Left lung (tissue), 10 donors: ENCODE data around the gene BLZF1. TPM values are rescaled to one million over a fixed set of nuclear protein-coding genes. Genes with fewer than 3 reads are reported as not detected.
"Not testable (repeated sequence)": the region's sequence is repeated elsewhere in the genome, so short reads cannot be mapped to it uniquely, and the experiment has no call there.

Experiments
- ATAC-seq: fragments of 200-7000 bp; cut with Tn5 transposase; one replicate; pipeline ENCODE4 v1.9.1; 2020; ENCODE audit warnings: moderate library complexity
- DNase-seq, 4 donors: peaks; one replicate each; pipeline ENCODE4 v3.0.0-alpha.2; 2013 to 2020
- H3K27ac ChIP-seq, 2 donors: fragments of 200-600 bp; sonication (generic) in 1 of 2; one replicate each; pipeline versions ENCODE4 v1.5.0 to v1.8.0; 2020 to 2021
- H3K27me3 ChIP-seq, 2 donors: fragments of 200-600 bp; sonication (generic) in 1 of 2; one replicate each; pipeline versions ENCODE4 v1.5.0 to v1.8.0; 2020 to 2021
- H3K36me3 ChIP-seq, 2 donors: fragments of 200-600 bp; sonication (generic) in 1 of 2; one replicate each; pipeline versions ENCODE4 v1.5.0 to v1.8.0; 2020 to 2021
- H3K4me1 ChIP-seq, 2 donors: fragments of 200-600 bp; one replicate each; pipeline ENCODE4 v1.8.0; 2021
- H3K4me3 ChIP-seq, 2 donors: fragments of 200-600 bp; sonication (generic) in 1 of 2; one replicate each; pipeline versions ENCODE4 v1.5.0 to v1.8.0; 2020 to 2021; ENCODE audit warnings: mild to moderate bottlenecking in 1 of 2
- H3K9me3 ChIP-seq, 2 donors: fragments of 200-600 bp; sonication (generic) in 1 of 2; one replicate each; pipeline versions ENCODE4 v1.5.0 to v1.8.0; 2020 to 2021
- intact Hi-C, 2 donors: fragments of 100-400 bp; cut with DNase I; formaldehyde crosslinking; loops; one replicate each; pipeline versions ENCODE4 v1.11.2 to v1.14.2; 2022
- polyA plus RNA-seq, 6 donors: library from polyadenylated mRNA; unstranded; fragments of 120-200 nt; gene quantifications; one replicate each; pipeline ENCODE4 v1.2.1, GENCODE V29; 2013; ENCODE audit not compliant: insufficient read length in 6 of 6
- total RNA-seq, 2 donors: library from RNA; stranded (reverse); fragmentation: NEBNext Ultra II Directional; extraction: Animal tissue kit (Norgen Biotek cat#: 25700); gene quantifications; one replicate each; pipeline ENCODE4 v1.2.1, GENCODE V29; 2021
- TF ChIP-seq, protein P1 (sequence below), 2 donors: fragments of 200-600 bp; sonication (generic) in 1 of 2; IDR thresholded peaks; one replicate each; pipeline versions ENCODE4 v1.5.0 to v1.8.0; 2021; ENCODE audit warnings: antibody characterized with exemption in 2 of 2
- donor health status: DM: no; HTN: yes; CAD: no.
- donor health status: DM: no; HTN: no; CAD: no.

BLZF1 gene
- total and polyA plus RNA-seq, 8 donors = 25.3 to 29.7 (median 27.2) TPM

DNA sequence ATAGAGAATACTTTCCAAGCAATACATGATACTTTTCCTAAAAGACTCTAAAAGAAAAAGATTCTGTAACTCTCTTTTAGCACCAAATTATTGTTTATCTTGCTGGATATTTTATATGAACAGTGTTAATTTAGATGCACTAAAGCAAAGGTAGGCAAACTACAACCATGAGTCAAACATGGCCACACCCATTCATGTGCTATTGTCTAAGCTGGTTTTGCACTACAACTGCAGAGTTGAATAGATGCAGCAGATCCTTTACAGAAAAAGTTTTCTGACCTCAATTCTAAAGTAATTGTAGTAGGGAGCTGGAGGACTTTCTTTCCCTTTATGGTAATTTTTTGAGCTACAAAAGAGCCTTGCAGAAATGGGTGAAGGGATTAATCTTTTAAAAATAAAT lies 19.4 kb downstream of the BLZF1 start:
- no peaks in the 10 kb centered on the region for H3K4me1 ChIP-seq
- H3K36me3 ChIP-seq = peaks cover 0 to 96% of the 10 kb centered on the region in 2 donors
- no peaks in the 10 kb centered on the region for H3K9me3 ChIP-seq
- ATAC-seq (no peak), DNase-seq (no peak)
- H3K27ac ChIP-seq = no peak overlapping the region
- H3K4me3 ChIP-seq = no peak overlapping the region
- TF ChIP-seq, protein P1, sequence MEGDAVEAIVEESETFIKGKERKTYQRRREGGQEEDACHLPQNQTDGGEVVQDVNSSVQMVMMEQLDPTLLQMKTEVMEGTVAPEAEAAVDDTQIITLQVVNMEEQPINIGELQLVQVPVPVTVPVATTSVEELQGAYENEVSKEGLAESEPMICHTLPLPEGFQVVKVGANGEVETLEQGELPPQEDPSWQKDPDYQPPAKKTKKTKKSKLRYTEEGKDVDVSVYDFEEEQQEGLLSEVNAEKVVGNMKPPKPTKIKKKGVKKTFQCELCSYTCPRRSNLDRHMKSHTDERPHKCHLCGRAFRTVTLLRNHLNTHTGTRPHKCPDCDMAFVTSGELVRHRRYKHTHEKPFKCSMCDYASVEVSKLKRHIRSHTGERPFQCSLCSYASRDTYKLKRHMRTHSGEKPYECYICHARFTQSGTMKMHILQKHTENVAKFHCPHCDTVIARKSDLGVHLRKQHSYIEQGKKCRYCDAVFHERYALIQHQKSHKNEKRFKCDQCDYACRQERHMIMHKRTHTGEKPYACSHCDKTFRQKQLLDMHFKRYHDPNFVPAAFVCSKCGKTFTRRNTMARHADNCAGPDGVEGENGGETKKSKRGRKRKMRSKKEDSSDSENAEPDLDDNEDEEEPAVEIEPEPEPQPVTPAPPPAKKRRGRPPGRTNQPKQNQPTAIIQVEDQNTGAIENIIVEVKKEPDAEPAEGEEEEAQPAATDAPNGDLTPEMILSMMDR (IDR thresholded peaks at IDR 0.05) = no peak
- H3K27me3 ChIP-seq = no peaks in the 10 kb centered on the region
- intact Hi-C loops = no loop called here

GRCh38 chr1:169390303-169390702 lies 22.3 kb downstream of the BLZF1 start:
- intact Hi-C loops = no loop called here
- Histone ChIP-seq H3K27me3 (no peaks in the 10 kb centered on the region), H3K27ac (no peak overlapping the region), H3K4me3 (no peak overlapping the region), H3K4me1 (no peaks in the 10 kb centered on the region), H3K36me3 (peaks cover 0 to 92% of the 10 kb centered on the region in 2 donors), H3K9me3 (no peaks in the 10 kb centered on the region)
- no peak for DNase-seq
- no peak for ATAC-seq
- TF ChIP-seq, protein P1 (IDR thresholded peaks at IDR 0.05) = no peak

DNA sequence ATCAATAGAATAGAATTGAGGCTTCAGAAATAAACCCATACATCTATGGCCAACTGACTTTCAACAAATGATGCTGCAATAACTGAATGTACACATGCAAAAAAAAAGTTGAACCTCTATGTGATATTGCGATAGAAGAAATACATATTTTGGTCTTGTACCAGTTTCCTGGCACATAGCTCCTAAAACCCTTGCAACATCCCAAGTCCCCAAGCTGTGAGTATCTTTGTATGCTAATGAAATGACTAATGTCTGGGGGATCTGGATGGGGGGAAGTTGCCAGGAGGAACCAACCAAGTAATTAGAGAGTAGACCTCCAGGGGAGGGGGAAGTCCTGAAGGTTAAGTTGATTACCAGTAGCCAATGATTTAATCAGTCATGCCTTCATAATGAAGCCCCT lies 24.4 kb downstream of the BLZF1 start:
- ATAC-seq = no peak
- H3K9me3 ChIP-seq = no peaks in the 10 kb centered on the region
- no peak for DNase-seq
- intact Hi-C loops = no loop called here
- H3K4me3 ChIP-seq = no peak overlapping the region
- peaks cover 0 to 83% of the 10 kb centered on the region in 2 donors for H3K36me3 ChIP-seq
- no peak overlapping the region for H3K27ac ChIP-seq
- H3K27me3 ChIP-seq = no peaks in the 10 kb centered on the region
- H3K4me1 ChIP-seq = no peaks in the 10 kb centered on the region
- TF ChIP-seq, protein P1 (IDR thresholded peaks at IDR 0.05) = no peak

DNA sequence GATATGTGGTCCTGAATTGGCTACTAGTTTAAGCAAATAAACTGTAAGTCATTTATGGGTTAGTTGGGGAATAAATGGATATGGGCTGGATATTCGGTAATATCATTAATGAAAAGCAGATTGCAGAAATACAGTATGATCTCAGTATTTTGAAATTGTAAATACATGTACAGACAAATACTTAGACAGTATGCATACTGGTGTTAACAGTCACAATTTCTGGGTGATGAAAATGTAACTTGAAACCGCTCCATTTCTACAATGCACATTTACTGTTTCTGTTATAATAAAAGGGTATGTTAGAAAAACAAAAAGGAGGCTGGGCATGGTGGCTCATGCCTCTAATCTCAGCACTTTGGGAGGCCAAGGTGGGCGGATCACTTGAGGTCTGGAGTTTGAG lies 28.0 kb downstream of the BLZF1 start:
- H3K27me3 ChIP-seq = no peaks in the 10 kb centered on the region
- intact Hi-C loops = no loop called here
- peaks cover 0 to 48% of the 10 kb centered on the region in 2 donors for H3K36me3 ChIP-seq
- TF ChIP-seq, protein P1 (IDR thresholded peaks at IDR 0.05) = no peak
- no peaks in the 10 kb centered on the region for H3K4me1 ChIP-seq
- DNase-seq (no peak), ATAC-seq (no peak)
- no peaks in the 10 kb centered on the region for H3K9me3 ChIP-seq
- H3K4me3 ChIP-seq = no peak overlapping the region
- H3K27ac ChIP-seq = no peak overlapping the region

GRCh38 chr1:169402578-169402977 lies 34.6 kb downstream of the BLZF1 start:
- ATAC-seq, DNase-seq, H3K27ac ChIP-seq, H3K4me1 ChIP-seq, intact Hi-C loops, H3K27me3 ChIP-seq, H3K36me3 ChIP-seq, H3K4me3 ChIP-seq: not testable (repeated sequence)
- peaks cover 0 to 48% of the 10 kb centered on the region in 2 donors for H3K9me3 ChIP-seq

- H3K4me3 ChIP-seq, DNase-seq, H3K36me3 ChIP-seq, ATAC-seq, H3K27ac ChIP-seq, H3K4me1 ChIP-seq, H3K27me3 ChIP-seq, intact Hi-C loops: not testable (repeated sequence)
- H3K9me3 ChIP-seq = peaks cover 0 to 83% of the 10 kb centered on the region in 2 donors
Observed at GRCh38 chr1:169408340-169408739, 40.3 kb downstream of the BLZF1 start.
